Articular chondrocyte of knee joint (primary cell): Measurements from ENCODE around the gene PIWIL4. TPM values are rescaled to one million over a fixed set of nuclear protein-coding genes. Genes with fewer than 3 reads are reported as not detected.

ENCODE experiments used
- total RNA-seq: library from RNA; depleted of rRNA; stranded (reverse); fragments of >200 nt; gene quantifications from 2 replicates; pipeline ENCODE4 v1.2.3, GENCODE V29; 2012

Gene PIWIL4
- 4.4 and 6.8 TPM in 2 replicates for total RNA-seq

GRCh38 chr11:94567181-94567670 is at the start of gene PIWIL4:
PIWIL4 (plus strand) TSS chr11:94567368; CDS start chr11:94567519, 151 bp downstream.

GRCh38 chr11:94543695-94544645 is 23.2 kb upstream of the PIWIL4 start, which contains the start of gene FUT4:
FUT4 (plus strand) TSS chr11:94543921; CDS start chr11:94544134, 213 bp downstream.

Other genes with a start within 250 kb of the PIWIL4 start
- not detected in 2 replicates for gene GPR83, start 165.9 kb upstream of the PIWIL4 start, total RNA-seq
- gene MRE11, start 73.5 kb upstream of the PIWIL4 start, total RNA-seq = 14.6 and 18.0 TPM in 2 replicates
- gene ANKRD49, start 73.4 kb upstream of the PIWIL4 start, total RNA-seq = 15.4 and 17.7 TPM in 2 replicates
- not detected in 2 replicates for gene C11orf97, start 54.9 kb upstream of the PIWIL4 start, total RNA-seq
- 10.7 and 10.8 TPM in 2 replicates for gene FUT4, start 23.4 kb upstream of the PIWIL4 start, total RNA-seq
- 39.7 and 47.1 TPM in 2 replicates for gene AMOTL1, start 201.0 kb downstream of the PIWIL4 start, total RNA-seq